Sigmoid colon (tissue), 7 donors: ENCODE measurements around the gene CIZ1. TPM values are rescaled to one million over a fixed set of nuclear protein-coding genes. Genes with fewer than 3 reads are reported as not detected.

Experiments
- DNase-seq: peaks from one replicate; pipeline ENCODE4 v3.0.0-alpha.2; 2019
- H3K27ac ChIP-seq, 4 donors: fragments of 200-600 bp; sonication (generic); one replicate each; pipeline ENCODE4 v1.5.1; 2016 to 2019; ENCODE audit warnings: mild to moderate bottlenecking in 1 of 4
- H3K27me3 ChIP-seq, 3 donors: fragments of 200-600 bp; sonication (generic); one replicate each; pipeline ENCODE4 v1.5.1; 2019; ENCODE audit warnings: mild to moderate bottlenecking in 1 of 3
- H3K36me3 ChIP-seq, 4 donors: fragments of 200-600 bp; sonication (generic); one replicate each; pipeline ENCODE4 v1.5.1; 2016 to 2019
- H3K4me1 ChIP-seq, 4 donors: fragments of 200-600 bp; sonication (generic); one replicate each; pipeline ENCODE4 v1.5.1; 2017 to 2019
- H3K4me3 ChIP-seq, 4 donors: fragments of 200-600 bp; sonication (generic); one replicate each; pipeline ENCODE4 v1.5.1; 2017 to 2019; ENCODE audit warnings: mild to moderate bottlenecking in 2 of 4, moderate library complexity in 1 of 4
- H3K9me3 ChIP-seq, 4 donors: fragments of 200-600 bp in 3 of 4; sonication (generic) in 3 of 4; one replicate each; pipeline versions ENCODE4 v1.5.1 to v1.6.1; 2013 to 2019
- EP300 ChIP-seq, 4 donors: sonication (generic); formaldehyde crosslinking; IDR thresholded peaks; one replicate each; pipeline ENCODE4 v1.6.1; 2017; ENCODE audit warnings: antibody characterized with exemption in 4 of 4
- POLR2A ChIP-seq, 2 donors: fragments of 450-650 bp; IDR thresholded peaks; one replicate each; pipeline ENCODE4 v1.6.1; 2016; ENCODE audit warnings: antibody characterized with exemption in 2 of 2, mild to moderate bottlenecking in 2 of 2, moderate library complexity in 2 of 2
- POLR2AphosphoS5 ChIP-seq, 4 donors: sonication (generic); formaldehyde crosslinking; IDR thresholded peaks; one replicate each; pipeline ENCODE4 v1.6.1; 2017; ENCODE audit warnings: antibody characterized with exemption in 4 of 4
- WGBS, 2 donors: extraction: QIAGEN DNeasy Blood & Tissue Kit; methylation state at CpG; one replicate each; pipeline ENCODE4 v1.1.7; 2013; 5-methylcytosine and 5-hydroxymethylcytosine counted together
- intact Hi-C: fragments of 100-400 bp; cut with DNase I; formaldehyde crosslinking; loops from one replicate; pipeline ENCODE4 v1.15.1; 2023
- polyA plus RNA-seq, 3 donors: library from polyadenylated mRNA; stranded (reverse); fragments of 200-250 nt; gene quantifications; one replicate each; pipeline ENCODE4 v1.2.3, GENCODE V29; 2013
- total RNA-seq, 4 donors: library from RNA; depleted of rRNA; stranded (reverse); fragments of >200 nt; gene quantifications; one replicate each; pipeline ENCODE4 v1.1.0, GENCODE V29; 2016
- TF ChIP-seq, protein P1 (sequence below), 4 experiments: fragments of 450-650 bp in 3 of 4; fragments of 200-600 bp in 1 of 4; IDR thresholded peaks; one replicate each; pipeline ENCODE4 v1.5.1; 2016 to 2019; ENCODE audit warnings: antibody characterized with exemption in 4 of 4, mild to moderate bottlenecking in 3 of 4, moderate library complexity in 2 of 4
- donor health status: healthy with polysubstance abuse.
- donor health status: Bipolar disorder and iron deficiency.
- donor health status: healthy.

The CIZ1 gene
- total and polyA plus RNA-seq, 7 donors, result 25.7 to 116 (median 60.2) TPM

DNA sequence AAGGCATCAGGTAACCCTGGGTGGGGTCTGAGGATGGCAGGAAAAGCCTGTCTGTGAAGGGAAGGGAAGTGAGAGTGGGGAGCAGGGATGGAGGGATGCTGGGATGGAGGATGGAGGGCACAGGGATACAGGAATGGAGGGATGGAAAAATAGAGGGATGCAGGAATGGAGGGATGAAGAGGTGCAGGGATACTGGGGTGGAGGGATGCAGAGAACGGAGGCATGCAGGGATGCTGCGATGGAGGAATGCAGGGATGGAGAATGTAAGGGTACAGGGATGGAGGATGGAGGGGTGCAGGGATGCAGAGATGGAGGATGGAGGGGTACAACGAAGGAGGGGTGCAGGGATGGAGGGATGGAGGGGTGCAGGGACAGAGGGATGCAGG is 72.9 kb downstream of the CIZ1 start:
- Histone ChIP-seq H3K27me3 (no peaks in the 10 kb centered on the region), H3K27ac (no peak overlapping the region), H3K9me3 (no peaks in the 10 kb centered on the region), H3K4me1 (peaks cover 0 to 7% (median 6%) of the 10 kb centered on the region in 4 donors), H3K4me3 (no peak overlapping the region), H3K36me3 (peaks cover 13 to 46% (median 22%) of the 10 kb centered on the region in 4 donors)
- DNase-seq, result peak; percentile 30
- no peak for TF ChIP-seq POLR2A (IDR thresholded peaks at IDR 0.05)
- 55 to 60% methylated on average over 3 of the region's 3 CpGs for WGBS, 2 donors
- intact Hi-C loops, result loop anchor here (5.0 kb wide), 1 partner anchor 81 kb away; no protein-coding TSS in a partner anchor

DNA sequence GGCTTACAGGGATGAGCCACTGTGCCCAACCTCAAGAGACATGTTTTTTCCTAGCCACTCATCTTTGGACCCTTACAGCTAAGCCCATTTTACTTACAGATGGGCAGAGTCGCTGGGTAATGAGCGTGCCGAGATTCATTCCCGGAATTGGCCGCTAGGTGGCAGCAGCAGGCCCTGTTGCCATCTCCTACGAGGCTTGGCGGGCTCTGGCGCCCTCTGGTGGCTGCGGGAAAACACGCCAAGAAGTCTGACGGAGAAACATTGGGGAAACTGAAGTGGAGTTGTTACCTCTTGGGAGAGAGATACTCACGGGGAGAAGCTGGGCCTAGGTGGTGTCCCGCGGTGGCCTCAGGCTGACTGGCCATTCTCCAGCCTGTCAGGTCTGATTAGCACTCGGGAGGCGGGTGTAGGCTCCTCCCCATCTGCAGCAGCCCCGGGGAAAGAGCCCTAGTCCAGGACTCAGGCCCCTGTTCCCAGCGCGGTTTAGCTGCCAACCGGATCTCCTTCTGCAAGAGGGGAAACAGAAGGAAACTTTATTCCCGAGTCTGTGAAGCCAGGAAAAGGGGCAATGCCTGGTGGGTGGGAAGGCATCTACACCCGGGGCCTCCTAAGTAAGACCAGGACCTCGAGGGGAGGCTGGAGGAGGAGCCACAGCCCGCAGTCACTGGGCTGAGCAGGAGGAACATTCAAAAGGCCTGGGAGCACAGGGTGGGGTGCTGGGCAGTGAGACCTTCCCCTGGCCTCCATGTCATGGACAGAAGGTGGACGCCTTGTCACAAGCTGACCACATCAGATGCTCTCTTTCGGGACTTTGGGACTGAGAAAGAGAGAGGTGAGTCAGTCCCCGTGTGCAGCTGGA is 73.5 kb downstream of the CIZ1 start:
- TF ChIP-seq, protein P1, sequence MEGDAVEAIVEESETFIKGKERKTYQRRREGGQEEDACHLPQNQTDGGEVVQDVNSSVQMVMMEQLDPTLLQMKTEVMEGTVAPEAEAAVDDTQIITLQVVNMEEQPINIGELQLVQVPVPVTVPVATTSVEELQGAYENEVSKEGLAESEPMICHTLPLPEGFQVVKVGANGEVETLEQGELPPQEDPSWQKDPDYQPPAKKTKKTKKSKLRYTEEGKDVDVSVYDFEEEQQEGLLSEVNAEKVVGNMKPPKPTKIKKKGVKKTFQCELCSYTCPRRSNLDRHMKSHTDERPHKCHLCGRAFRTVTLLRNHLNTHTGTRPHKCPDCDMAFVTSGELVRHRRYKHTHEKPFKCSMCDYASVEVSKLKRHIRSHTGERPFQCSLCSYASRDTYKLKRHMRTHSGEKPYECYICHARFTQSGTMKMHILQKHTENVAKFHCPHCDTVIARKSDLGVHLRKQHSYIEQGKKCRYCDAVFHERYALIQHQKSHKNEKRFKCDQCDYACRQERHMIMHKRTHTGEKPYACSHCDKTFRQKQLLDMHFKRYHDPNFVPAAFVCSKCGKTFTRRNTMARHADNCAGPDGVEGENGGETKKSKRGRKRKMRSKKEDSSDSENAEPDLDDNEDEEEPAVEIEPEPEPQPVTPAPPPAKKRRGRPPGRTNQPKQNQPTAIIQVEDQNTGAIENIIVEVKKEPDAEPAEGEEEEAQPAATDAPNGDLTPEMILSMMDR (IDR thresholded peaks at IDR 0.05), result peak; percentile 100
- TF ChIP-seq POLR2AphosphoS5 (IDR thresholded peaks at IDR 0.05), result peak in 3 of 4 donors; percentile 6 to 52 (median 42)
- TF ChIP-seq POLR2A (IDR thresholded peaks at IDR 0.05), result no peak
- 15 to 17% methylated on average over 27 of the region's 27 CpGs for WGBS, 2 donors
- Histone ChIP-seq H3K4me3 (no peak overlapping the region), H3K27ac (no peak overlapping the region), H3K36me3 (peaks cover 6 to 40% (median 17%) of the 10 kb centered on the region in 4 donors), H3K9me3 (no peaks in the 10 kb centered on the region), H3K27me3 (no peaks in the 10 kb centered on the region), H3K4me1 (peaks cover 0 to 7% (median 6%) of the 10 kb centered on the region in 4 donors)
- intact Hi-C loops, result loop anchor here (1.0 to 5.0 kb wide), 3 partner anchors 19 to 175 kb away; no protein-coding TSS in a partner anchor
- peak; percentile 96 for DNase-seq

DNA sequence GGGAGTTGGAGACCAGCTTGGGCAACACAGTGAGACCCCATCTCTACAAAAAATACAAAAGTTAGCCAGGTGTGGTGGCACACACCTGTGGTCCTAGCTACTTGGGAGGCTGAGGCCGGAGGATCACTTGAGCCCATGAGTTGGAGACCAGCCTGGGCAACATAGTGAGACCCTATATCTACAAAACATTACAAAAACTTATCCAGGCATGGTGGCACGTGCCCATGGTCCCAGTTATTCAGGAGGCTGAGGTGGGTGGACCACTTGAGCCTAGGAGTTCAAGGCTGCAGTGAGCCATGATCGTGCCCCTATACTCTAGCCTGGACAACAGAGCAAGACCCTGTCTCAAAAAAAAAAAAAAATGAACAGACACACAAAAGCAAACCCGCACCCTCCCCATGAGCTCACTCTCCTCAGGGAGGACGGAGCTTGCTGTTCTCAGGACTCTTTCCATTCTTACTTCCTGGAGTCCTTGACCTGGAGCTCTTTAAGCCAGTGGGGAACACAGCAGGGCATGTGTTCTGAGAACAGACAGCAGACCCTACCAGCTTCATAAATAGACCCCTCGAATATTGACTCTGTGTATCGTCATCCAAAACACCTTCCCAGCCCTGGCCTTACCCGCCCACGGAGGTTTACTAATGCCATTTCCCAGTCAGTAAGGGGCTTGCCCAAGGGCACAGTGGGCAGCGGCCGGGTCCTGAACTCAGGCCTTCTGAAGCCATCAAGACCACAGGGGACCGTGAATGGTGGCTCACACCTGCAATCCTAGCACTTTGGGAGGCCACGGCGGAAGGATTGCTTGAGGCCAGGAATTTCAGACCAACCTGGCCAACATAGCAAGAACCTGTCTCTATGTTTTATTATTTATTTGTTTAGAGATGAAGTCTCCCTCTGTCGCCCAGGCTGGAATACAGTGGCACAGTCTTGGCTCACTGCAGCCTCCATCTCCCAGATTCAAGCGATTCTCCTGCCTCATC is 75.0 kb downstream of the CIZ1 start:
- intact Hi-C loops, result loop anchor here (1.0 to 5.0 kb wide), 3 partner anchors 18 to 173 kb away; no protein-coding TSS in a partner anchor
- 52 to 82% methylated on average over 16 of the region's 16 CpGs for WGBS, 2 donors
- TF ChIP-seq EP300 (IDR thresholded peaks at IDR 0.05), result no peak
- no peak for TF ChIP-seq POLR2AphosphoS5 (IDR thresholded peaks at IDR 0.05)
- no peak for TF ChIP-seq POLR2A (IDR thresholded peaks at IDR 0.05)
- TF ChIP-seq, protein P1 (IDR thresholded peaks at IDR 0.05), result no peak
- H3K4me1 ChIP-seq, result peaks cover 0 to 7% (median 6%) of the 10 kb centered on the region in 4 donors
- DNase-seq, result peak; percentile 64
- H3K27ac ChIP-seq, result peak overlapping the region in 1 of 4 donors; percentile 5
- H3K4me3 ChIP-seq, result no peak overlapping the region
- H3K36me3 ChIP-seq, result peaks cover 0 to 26% (median 7%) of the 10 kb centered on the region in 4 donors
- no peaks in the 10 kb centered on the region for H3K27me3 ChIP-seq
- no peaks in the 10 kb centered on the region for H3K9me3 ChIP-seq

Other genes starting within 250 kb of the CIZ1 start
- gene EEIG1, start 210.6 kb downstream of the CIZ1 start, total RNA-seq, result 10 to 100 TPM; 10.9 to 32.7 (median 19.2) TPM
- 10 to 100 TPM; 69.1 to 92.0 (median 77.0) TPM for gene EEIG1, start 210.6 kb downstream of the CIZ1 start, polyA plus RNA-seq
- gene NAIF1, start 124.3 kb downstream of the CIZ1 start, total RNA-seq, result 10 to 100 TPM in 1 of 4 donors, 1 to 10 TPM in 3; 5.5 to 10.7 (median 6.3) TPM
- gene NAIF1, start 124.3 kb downstream of the CIZ1 start, polyA plus RNA-seq, result 10 to 100 TPM in 1 of 3 donors, 1 to 10 TPM in 2; 8.4 to 11.0 (median 8.6) TPM
- 10 to 100 TPM; 10.2 to 77.2 (median 12.9) TPM for gene SLC25A25, start 123.3 kb downstream of the CIZ1 start, total RNA-seq
- 10 to 100 TPM; 16.6 to 19.4 (median 16.8) TPM for gene SLC25A25, start 123.3 kb downstream of the CIZ1 start, polyA plus RNA-seq
- 100 to 1,000 TPM in 2 of 4 donors, 10 to 100 TPM in 2; 60.0 to 119 (median 97.5) TPM for gene PTGES2, start 63.8 kb downstream of the CIZ1 start, total RNA-seq
- gene PTGES2, start 63.8 kb downstream of the CIZ1 start, polyA plus RNA-seq, result 10 to 100 TPM; 56.5 to 82.2 (median 66.1) TPM
- gene LCN2, start 42.1 kb downstream of the CIZ1 start, total RNA-seq, result not detected
- gene LCN2, start 42.1 kb downstream of the CIZ1 start, polyA plus RNA-seq, result 1,000 to 10,000 TPM in 1 of 3 donors, 10 to 100 TPM in 1, 1 to 10 TPM in 1; 9.6 to 1,818 (median 79.8) TPM
- gene BBLN, start 31.3 kb downstream of the CIZ1 start, total RNA-seq, result 100 to 1,000 TPM; 158 to 273 (median 204) TPM
- 100 to 1,000 TPM; 111 to 123 (median 113) TPM for gene BBLN, start 31.3 kb downstream of the CIZ1 start, polyA plus RNA-seq
- 10 to 100 TPM in 2 of 4 donors, 1 to 10 TPM in 2; 7.7 to 40.2 (median 12.9) TPM for gene DNM1, start 11.8 kb upstream of the CIZ1 start, total RNA-seq
- 1 to 10 TPM in 2 of 3 donors, under 1 TPM in 1; 0.46 to 9.3 (median 1.2) TPM for gene DNM1, start 11.8 kb upstream of the CIZ1 start, polyA plus RNA-seq
- gene GOLGA2, start 84.4 kb upstream of the CIZ1 start, total RNA-seq, result 100 to 1,000 TPM in 1 of 4 donors, 10 to 100 TPM in 3; 76.0 to 104 (median 86.5) TPM
- gene GOLGA2, start 84.4 kb upstream of the CIZ1 start, polyA plus RNA-seq, result 10 to 100 TPM; 48.1 to 82.7 (median 50.5) TPM
- 10 to 100 TPM; 18.0 to 35.7 (median 23.4) TPM for gene SWI5, start 84.7 kb upstream of the CIZ1 start, total RNA-seq
- 10 to 100 TPM; 23.4 to 27.3 (median 24.1) TPM for gene SWI5, start 84.7 kb upstream of the CIZ1 start, polyA plus RNA-seq
- gene TRUB2, start 130.9 kb upstream of the CIZ1 start, total RNA-seq, result 10 to 100 TPM in 1 of 4 donors, 1 to 10 TPM in 3; 7.6 to 14.1 (median 9.1) TPM
- 10 to 100 TPM; 16.7 to 20.8 (median 18.0) TPM for gene TRUB2, start 130.9 kb upstream of the CIZ1 start, polyA plus RNA-seq
- 10 to 100 TPM; 26.4 to 60.7 (median 29.7) TPM for gene COQ4, start 131.3 kb upstream of the CIZ1 start, total RNA-seq
- 10 to 100 TPM; 58.3 to 80.9 (median 67.0) TPM for gene COQ4, start 131.3 kb upstream of the CIZ1 start, polyA plus RNA-seq
- gene SLC27A4, start 149.0 kb upstream of the CIZ1 start, total RNA-seq, result 10 to 100 TPM; 10.7 to 18.0 (median 12.0) TPM
- 10 to 100 TPM in 2 of 3 donors, 1 to 10 TPM in 1; 6.0 to 45.1 (median 14.3) TPM for gene SLC27A4, start 149.0 kb upstream of the CIZ1 start, polyA plus RNA-seq
- 10 to 100 TPM; 16.3 to 25.1 (median 20.4) TPM for gene URM1, start 179.8 kb upstream of the CIZ1 start, total RNA-seq
- 10 to 100 TPM; 41.8 to 73.3 (median 60.1) TPM for gene URM1, start 179.8 kb upstream of the CIZ1 start, polyA plus RNA-seq
- gene CERCAM, start 229.3 kb upstream of the CIZ1 start, total RNA-seq, result 10 to 100 TPM; 18.2 to 28.5 (median 19.8) TPM
- gene CERCAM, start 229.3 kb upstream of the CIZ1 start, polyA plus RNA-seq, result 1 to 10 TPM; 4.2 to 7.1 (median 4.6) TPM